IMR-90 (cell line): ENCODE results near the gene FAIM2. TPM values are rescaled to one million over a fixed set of nuclear protein-coding genes. Genes with fewer than 3 reads are reported as not detected.

ENCODE experiments used
- ATAC-seq: fragments of 200-7000 bp; cut with Tn5 transposase; 2 replicates; pipeline ENCODE4 v1.9.1; 2020; ENCODE audit warnings: low read depth, mild to moderate bottlenecking, moderate library complexity
- BruUV-seq: library from RNA; stranded (reverse); fragments of 400-500 nt; replicated peaks from 2 replicates; lab custom pipeline; 2021; lab: Mats Ljungman, UMichigan
- CTCF ChIA-PET: fragments of 300-600 bp; formaldehyde crosslinking; extraction: SDS; loops from one replicate; lab custom pipeline; 2021; ENCODE audit warnings: antibody characterized with exemption; lab: Yijun Ruan, JAX
- POLR2A ChIA-PET: fragments of 300-600 bp; sonication (Branson Sonifier 250); formaldehyde crosslinking; loops from one replicate; lab custom pipeline; 2022; ENCODE audit warnings: antibody characterized with exemption; ENCODE audit not compliant: unreplicated experiment; lab: Charles Lee
- DNase-seq: peaks from one replicate; pipeline ENCODE4 v3.0.0; 2013
- H2AFZ ChIP-seq: replicated peaks from 2 replicates; pipeline ENCODE3; 2013; ENCODE audit warnings: low read length, mild to moderate bottlenecking; ENCODE audit not compliant: poor library complexity
- H2AK5ac ChIP-seq: 2 replicates; pipeline ENCODE4 v1.6.1; 2013; ENCODE audit warnings: low read depth, low read length, inconsistent platforms
- H2AK9ac ChIP-seq: replicated peaks from 2 replicates; pipeline ENCODE3; 2013; ENCODE audit warnings: mild to moderate bottlenecking, low read depth, low read length, moderate library complexity; ENCODE audit not compliant: poor library complexity
- H2BK120ac ChIP-seq: 2 replicates; pipeline ENCODE4 v1.6.1; 2013; ENCODE audit warnings: low read depth, low read length, inconsistent platforms
- H2BK15ac ChIP-seq: 3 replicates; pipeline ENCODE4 v1.6.1; 2013; ENCODE audit warnings: low read depth, low read length, inconsistent platforms
- H2BK20ac ChIP-seq: 2 replicates; pipeline ENCODE4 v1.6.1; 2013; ENCODE audit warnings: low read depth, mild to moderate bottlenecking, inconsistent platforms, low read length, moderate library complexity
- H2BK5ac ChIP-seq: 2 replicates; pipeline ENCODE4 v1.6.1; 2013; ENCODE audit warnings: mild to moderate bottlenecking, low read depth, low read length, inconsistent platforms; ENCODE audit not compliant: poor library complexity, severe bottlenecking
- H3K14ac ChIP-seq: replicated peaks from 2 replicates; pipeline ENCODE4 v1.6.1; 2013; ENCODE audit warnings: low read depth, low read length, inconsistent platforms
- H3K18ac ChIP-seq: 2 replicates; pipeline ENCODE4 v1.6.1; 2013; ENCODE audit warnings: low read depth, low read length, control low read depth
- H3K23ac ChIP-seq: 2 replicates; pipeline ENCODE4 v1.6.1; 2013; ENCODE audit warnings: low read depth, low read length, inconsistent platforms
- H3K27ac ChIP-seq: 2 replicates; pipeline ENCODE4 v1.5.1; 2013; ENCODE audit warnings: mild to moderate bottlenecking, control low read depth, low read length; ENCODE audit not compliant: insufficient read depth
- H3K27me3 ChIP-seq: 2 replicates; pipeline ENCODE4 v1.6.1; 2013; ENCODE audit warnings: low read length; ENCODE audit not compliant: control insufficient read depth, insufficient read depth
- H3K36me3 ChIP-seq: 2 replicates; pipeline ENCODE4 v1.6.1; 2013; ENCODE audit warnings: low read length, mixed read lengths; ENCODE audit not compliant: control insufficient read depth, insufficient read depth
- H3K4ac ChIP-seq: 2 replicates; pipeline ENCODE4 v1.6.1; 2013; ENCODE audit warnings: low read depth, low read length, inconsistent platforms
- H3K4me1 ChIP-seq: 2 replicates; pipeline ENCODE4 v1.6.1; 2013; ENCODE audit warnings: low read length, mixed read lengths; ENCODE audit not compliant: control insufficient read depth, insufficient read depth
- H3K4me2 ChIP-seq: 2 replicates; pipeline ENCODE4 v1.6.1; 2013; ENCODE audit warnings: low read depth, mild to moderate bottlenecking, control low read depth, low read length, moderate library complexity
- H3K4me3 ChIP-seq: 2 replicates; pipeline ENCODE4 v1.5.1; 2013; ENCODE audit warnings: low read depth, mild to moderate bottlenecking, control low read depth, low read length, moderate library complexity; ENCODE audit not compliant: insufficient read depth
- H3K56ac ChIP-seq: 2 replicates; pipeline ENCODE4 v1.6.1; 2013; ENCODE audit warnings: low read length, inconsistent platforms; ENCODE audit not compliant: insufficient read depth; ENCODE audit errors: extremely low read depth
- H3K79me1 ChIP-seq, 2 experiments: 2 replicates each; pipeline ENCODE4 v1.6.1; 2013; ENCODE audit warnings: low read length in 2 of 2, inconsistent platforms in 1 of 2, low read depth in 1 of 2
- H3K9ac ChIP-seq: 2 replicates; pipeline ENCODE4 v1.6.1; 2013; ENCODE audit warnings: low read depth, low read length, control low read depth
- H3K9me1 ChIP-seq: 2 replicates; pipeline ENCODE4 v1.6.1; 2013; ENCODE audit warnings: low read length, inconsistent platforms; ENCODE audit not compliant: insufficient read depth
- H3K9me3 ChIP-seq: 2 replicates; pipeline ENCODE4 v1.6.1; 2013; ENCODE audit warnings: low read length; ENCODE audit not compliant: control insufficient read depth, insufficient read depth
- H4K20me1 ChIP-seq: 2 replicates; pipeline ENCODE4 v1.6.1; 2013; ENCODE audit warnings: low read length, inconsistent platforms; ENCODE audit not compliant: insufficient read depth
- H4K5ac ChIP-seq: 2 replicates; pipeline ENCODE4 v1.6.1; 2013; ENCODE audit warnings: mild to moderate bottlenecking, low read depth, low read length, control low read depth
- H4K8ac ChIP-seq, 2 experiments: 2 replicates each; pipeline ENCODE4 v1.6.1; 2013; ENCODE audit warnings: low read depth in 2 of 2, low read length in 2 of 2, control low read depth in 1 of 2, inconsistent platforms in 1 of 2
- H4K91ac ChIP-seq: 2 replicates; pipeline ENCODE4 v1.6.1; 2013; ENCODE audit warnings: low read depth, low read length, inconsistent platforms; ENCODE audit not compliant: insufficient read depth
- BHLHE40 ChIP-seq: fragments of 150-350 bp; IDR thresholded peaks from 2 replicates; pipeline ENCODE4 v1.6.1; 2016; ENCODE audit warnings: mild to moderate bottlenecking, low read depth, low read length
- MAFK ChIP-seq: IDR thresholded peaks from 2 replicates; pipeline ENCODE4 v1.6.1; 2012; ENCODE audit warnings: low read depth, low read length, improper control_type of control experiment
- MAZ ChIP-seq: IDR thresholded peaks from 2 replicates; pipeline ENCODE4 v1.6.1; 2012; ENCODE audit warnings: low read depth, mild to moderate bottlenecking, low read length, improper control_type of control experiment, moderate library complexity, borderline replicate concordance
- POLR2A ChIP-seq: IDR thresholded peaks from 2 replicates; pipeline ENCODE4 v1.6.1; 2012; ENCODE audit warnings: mild to moderate bottlenecking, low read depth, low read length
- WGBS, 2 experiments: methylation state at CpG; one replicate each; pipeline versions ENCODE4 v1.1.5 to v1.1.7; 2013; ENCODE audit warnings: missing lambda C conversion rate in 2 of 2; ENCODE audit not compliant: insufficient read length in 1 of 2; ENCODE audit errors: extremely low coverage in 2 of 2; 5-methylcytosine and 5-hydroxymethylcytosine counted together
- dilution Hi-C: fragments of 300-500 bp; cut with HindIII; formaldehyde crosslinking; loops from one replicate; pipeline ENCODE4 v1.14.3; 2018; ENCODE audit warnings: low sequenced_read_pairs; ENCODE audit not compliant: unreplicated experiment
- in situ Hi-C: fragments of 300-500 bp; cut with MboI; formaldehyde crosslinking; loops from 3 replicates; pipeline ENCODE4 v1.14.3; 2019; ENCODE audit warnings: low sequenced_read_pairs, inconsistent platforms, mixed read lengths
- intact Hi-C: fragments of 100-400 bp; cut with micrococcal nuclease; formaldehyde crosslinking; loops from 2 replicates; pipeline ENCODE4 v1.10.0; 2022
- polyA plus RNA-seq, 3 experiments: library from polyadenylated mRNA; depleted of rRNA; stranded (reverse); fragments of >200 nt; gene quantifications; 2 replicates each; pipeline ENCODE4 v1.2.3, GENCODE V29; 2012; ENCODE audit warnings: low replicate concordance in 1 of 3
- total RNA-seq: library from RNA; depleted of rRNA; stranded (reverse); fragments of >200 nt; gene quantifications from 2 replicates; pipeline ENCODE4 v1.2.3, GENCODE V29; 2012

Gene FAIM2
- total and polyA plus RNA-seq, 2 of the 4 experiments (the other 2 are of a cell fraction), result 0.72 to 5.3 TPM

GRCh38 chr12:49923035-49923644 lies 19.4 kb upstream of the FAIM2 start:
- no peak overlapping the region for H3K4me3 ChIP-seq
- no peak overlapping the region for H2BK120ac ChIP-seq
- no peak overlapping the region for H2AK9ac ChIP-seq
- no peaks in the 10 kb centered on the region for H3K27me3 ChIP-seq
- H2AFZ ChIP-seq, result no peak overlapping the region
- no peak overlapping the region for H3K4me2 ChIP-seq
- H4K5ac ChIP-seq, result no peak overlapping the region
- H3K4ac ChIP-seq, result no peak overlapping the region
- intact Hi-C loops (no loop called here), dilution Hi-C loops (no loop called here), in situ Hi-C loops (no loop called here)
- CTCF ChIA-PET, result no interaction called here
- POLR2A ChIA-PET, result no interaction called here
- no peak overlapping the region for H2BK20ac ChIP-seq
- H2AK5ac ChIP-seq, result no peak overlapping the region
- H3K9me1 ChIP-seq, result peaks cover 9% of the 10 kb centered on the region; the same call in 1 of the 2 replicates
- H2BK5ac ChIP-seq, result no peak overlapping the region
- no peaks in the 10 kb centered on the region for H3K4me1 ChIP-seq
- ATAC-seq, result no peak
- H3K27ac ChIP-seq, result no peak overlapping the region
- no peak overlapping the region for H4K8ac ChIP-seq
- H3K56ac ChIP-seq, result no peak overlapping the region
- WGBS, 2 experiments, result 100% methylated on average over 1 of the region's 7 CpGs; no CpG with 5 or more reads in 1 of the 2 experiments
- H4K91ac ChIP-seq, result no peak overlapping the region
- H4K20me1 ChIP-seq, result no peaks in the 10 kb centered on the region
- no peak overlapping the region for H3K23ac ChIP-seq
- H2BK15ac ChIP-seq, result no peak overlapping the region
- TF ChIP-seq POLR2A (no peak), MAFK (no peak), MAZ (no peak), BHLHE40 (no peak)
- H3K36me3 ChIP-seq, result no peaks in the 10 kb centered on the region
- DNase-seq, result no peak
- no peaks in the 10 kb centered on the region for H3K9me3 ChIP-seq
- H3K14ac ChIP-seq, result no peak overlapping the region
- no peak overlapping the region for H3K18ac ChIP-seq
- H3K79me1 ChIP-seq, result no peaks in the 10 kb centered on the region; a peak in 1 of 4 replicates
- no peak overlapping the region for H3K9ac ChIP-seq
- no TSS peak for BruUV-seq
